H1 (cell line): ENCODE data around the gene ASXL1. TPM values are rescaled to one million over a fixed set of nuclear protein-coding genes. Genes with fewer than 3 reads are reported as not detected.

ENCODE experiments used
- CTCF ChIA-PET: fragments of 300-600 bp; sonication (Branson Sonifier 250); formaldehyde crosslinking; loops from one replicate; lab custom pipeline; 2021; ENCODE audit not compliant: partially characterized antibody; lab: Charles Lee
- POLR2A ChIA-PET: fragments of 300-600 bp; sonication (Branson Sonifier 250); formaldehyde crosslinking; loops from one replicate; lab custom pipeline; 2021; ENCODE audit warnings: inconsistent platforms; ENCODE audit not compliant: partially characterized antibody; lab: Charles Lee
- DNase-seq, 2 experiments: peaks; one replicate each; pipeline versions ENCODE4 v3.0.0 to v3.0.0-alpha.2; 2010 to 2022; ENCODE audit warnings: low spot score in 2 of 2, low read depth in 1 of 2, mixed read lengths in 1 of 2
- FAIRE-seq: peaks from 2 replicates; lab custom pipeline; 2011; peaks lifted over from hg19 to GRCh38; lab: Jason Lieb, UNC
- H2AFZ ChIP-seq: 2 replicates; pipeline ENCODE4 v1.8.1; 2012; ENCODE audit warnings: low read length, inconsistent platforms
- H2AK5ac ChIP-seq: 2 replicates; pipeline ENCODE4 v1.6.1; 2013; ENCODE audit warnings: low read depth, low read length
- H2BK120ac ChIP-seq: replicated peaks from 2 replicates; pipeline ENCODE3; 2013; ENCODE audit warnings: low read depth, low read length, inconsistent platforms
- H2BK12ac ChIP-seq: 2 replicates; pipeline ENCODE4 v1.6.1; 2013; ENCODE audit warnings: low read depth, low read length
- H2BK15ac ChIP-seq: 2 replicates; pipeline ENCODE4 v1.6.1; 2013; ENCODE audit warnings: low read length
- H2BK20ac ChIP-seq: 2 replicates; pipeline ENCODE4 v1.6.1; 2013; ENCODE audit warnings: low read length
- H2BK5ac ChIP-seq: 2 replicates; pipeline ENCODE4 v1.6.1; 2013; ENCODE audit warnings: low read depth, low read length
- H3K14ac ChIP-seq: 2 replicates; pipeline ENCODE4 v1.6.1; 2013; ENCODE audit warnings: inconsistent platforms; ENCODE audit not compliant: insufficient read length
- H3K18ac ChIP-seq: 2 replicates; pipeline ENCODE4 v1.6.1; 2013; ENCODE audit warnings: low read length; ENCODE audit errors: extremely low read depth
- H3K23ac ChIP-seq: 2 replicates; pipeline ENCODE4 v1.6.1; 2013; ENCODE audit warnings: inconsistent platforms; ENCODE audit not compliant: insufficient read length
- H3K23me2 ChIP-seq: 2 replicates; pipeline ENCODE4 v1.6.1; 2013; ENCODE audit warnings: low read depth, low read length
- H3K27ac ChIP-seq: 2 replicates; pipeline ENCODE4 v1.6.1; 2011; ENCODE audit warnings: low read depth, low read length, inconsistent platforms
- H3K27me3 ChIP-seq, 4 experiments: replicated peaks in 1 of 4; 1 replicate in 1 of 4; 2 replicates in 3 of 4; pipeline versions ENCODE4 v1.6.1 to v1.8.1; 2011 to 2013; ENCODE audit warnings: low read length in 3 of 4, mild to moderate bottlenecking in 3 of 4, inconsistent platforms in 2 of 4, mixed read lengths in 2 of 4, moderate library complexity in 1 of 4; ENCODE audit not compliant: control insufficient read depth in 3 of 4, insufficient read depth in 3 of 4; ENCODE audit errors: extremely low read depth in 1 of 4
- H3K36me3 ChIP-seq, 4 experiments: 2 replicates each; pipeline versions ENCODE4 v1.6.1 to v1.8.1; 2011 to 2013; ENCODE audit warnings: mild to moderate bottlenecking in 4 of 4, low read length in 3 of 4, moderate library complexity in 2 of 4, control low read depth in 1 of 4, inconsistent platforms in 1 of 4; ENCODE audit not compliant: insufficient read depth in 4 of 4, control insufficient read depth in 2 of 4
- H3K4ac ChIP-seq: replicated peaks from 2 replicates; pipeline ENCODE3; 2013; ENCODE audit warnings: low read length, low read depth, mixed read lengths, inconsistent platforms; ENCODE audit not compliant: insufficient read length
- H3K4me1 ChIP-seq, 4 experiments: replicated peaks in 1 of 4; 1 replicate in 1 of 4; 2 replicates in 3 of 4; pipeline versions ENCODE4 v1.6.1 to v1.8.1; 2011 to 2013; ENCODE audit warnings: low read length in 3 of 4, inconsistent platforms in 2 of 4, mixed read lengths in 1 of 4; ENCODE audit not compliant: insufficient read depth in 4 of 4, control insufficient read depth in 3 of 4
- H3K4me2 ChIP-seq, 2 experiments: 2 replicates each; pipeline versions ENCODE4 v1.6.1 to v1.8.1; 2011 to 2013; ENCODE audit warnings: low read depth in 2 of 2, low read length in 2 of 2, control low read depth in 1 of 2, inconsistent platforms in 1 of 2, mild to moderate bottlenecking in 1 of 2; ENCODE audit not compliant: insufficient read depth in 1 of 2
- H3K4me3 ChIP-seq, 4 experiments: fragments of 200-600, 300-600 bp in 1 of 4; sonication (generic), shearing (Covaris generic), sonication (Bioruptor Twin) in 1 of 4; 2 replicates each; pipeline versions ENCODE4 v1.5.1 to v1.8.1; 2011 to 2016; ENCODE audit warnings: low read length in 4 of 4, low read depth in 3 of 4, control low read depth in 2 of 4, inconsistent platforms in 2 of 4, mild to moderate bottlenecking in 2 of 4, mixed read lengths in 1 of 4, moderate library complexity in 1 of 4; ENCODE audit not compliant: insufficient read depth in 2 of 4; ENCODE audit errors: extremely low read depth in 1 of 4
- H3K56ac ChIP-seq: replicated peaks from 2 replicates; pipeline ENCODE3; 2013; ENCODE audit warnings: low read depth, mild to moderate bottlenecking, mixed read lengths, low read length, inconsistent platforms; ENCODE audit not compliant: insufficient read length
- H3K79me1 ChIP-seq: 2 replicates; pipeline ENCODE4 v1.6.1; 2013; ENCODE audit warnings: low read depth, low read length, control low read depth
- H3K79me2 ChIP-seq, 2 experiments: 2 replicates each; pipeline versions ENCODE4 v1.6.1 to v1.8.1; 2012 to 2013; ENCODE audit warnings: low read length in 2 of 2, mild to moderate bottlenecking in 2 of 2, inconsistent platforms in 1 of 2; ENCODE audit not compliant: insufficient read depth in 2 of 2, control insufficient read depth in 1 of 2
- H3K9ac ChIP-seq, 4 experiments: replicated peaks in 1 of 4; 1 replicate in 1 of 4; 2 replicates in 3 of 4; pipeline versions ENCODE4 v1.6.1 to v1.8.1; 2011 to 2013; ENCODE audit warnings: low read depth in 3 of 4, low read length in 3 of 4, control low read depth in 2 of 4, mild to moderate bottlenecking in 2 of 4, moderate library complexity in 2 of 4, inconsistent platforms in 1 of 4; ENCODE audit errors: extremely low read depth in 1 of 4
- H3K9me3 ChIP-seq, 2 experiments: 2 replicates each; pipeline versions ENCODE4 v1.6.1 to v1.8.1; 2012 to 2013; ENCODE audit warnings: mild to moderate bottlenecking in 2 of 2, moderate library complexity in 2 of 2, control low read depth in 1 of 2, inconsistent platforms in 1 of 2, low read depth in 1 of 2, low read length in 1 of 2, mixed read lengths in 1 of 2; ENCODE audit not compliant: insufficient read depth in 2 of 2
- H4K20me1 ChIP-seq, 2 experiments: replicated peaks in 1 of 2; 2 replicates each; pipeline versions ENCODE3 to v1.8.1; 2011 to 2013; ENCODE audit warnings: inconsistent platforms in 2 of 2, low read length in 2 of 2, mild to moderate bottlenecking in 1 of 2; ENCODE audit not compliant: insufficient read depth in 2 of 2, control insufficient read depth in 1 of 2
- H4K5ac ChIP-seq: 2 replicates; pipeline ENCODE4 v1.6.1; 2013; ENCODE audit warnings: low read length, low read depth, mixed read lengths, inconsistent platforms; ENCODE audit not compliant: insufficient read length
- H4K8ac ChIP-seq: 2 replicates; pipeline ENCODE4 v1.8.0; 2013; ENCODE audit warnings: mild to moderate bottlenecking, moderate library complexity, low read length, inconsistent platforms; ENCODE audit not compliant: insufficient read depth; ENCODE audit errors: extremely low read depth
- H4K91ac ChIP-seq: replicated peaks from 2 replicates; pipeline ENCODE3; 2013; ENCODE audit warnings: low read length, mixed read lengths, inconsistent platforms; ENCODE audit not compliant: insufficient read length
- BRCA1 ChIP-seq: IDR thresholded peaks from 2 replicates; pipeline ENCODE4 v1.6.1; 2012; ENCODE audit warnings: low read depth, low read length, improper control_type of control experiment
- CHD1 ChIP-seq: IDR thresholded peaks from 2 replicates; pipeline ENCODE4 v1.6.1; 2012; ENCODE audit warnings: low read depth, low read length, improper control_type of control experiment
- CREB1 ChIP-seq: IDR thresholded peaks from 2 replicates; pipeline ENCODE4 v1.6.1; 2012; ENCODE audit warnings: inconsistent platforms
- EGR1 ChIP-seq: IDR thresholded peaks from 2 replicates; pipeline ENCODE4 v1.6.1; 2011; ENCODE audit warnings: low read depth, low read length, borderline replicate concordance
- EZH2 ChIP-seq: fragments of 200-600 bp; sonication (generic); IDR thresholded peaks from 2 replicates; pipeline ENCODE4 v1.7.1; 2012; ENCODE audit warnings: low read depth, mild to moderate bottlenecking, moderate library complexity, low read length, inconsistent platforms; ENCODE audit not compliant: severe bottlenecking
- POU5F1 ChIP-seq: IDR thresholded peaks from 2 replicates; pipeline ENCODE4 v1.6.1; 2011; ENCODE audit warnings: low read depth, mild to moderate bottlenecking, low read length, moderate library complexity
- RFX5 ChIP-seq: IDR thresholded peaks from 2 replicates; pipeline ENCODE4 v1.6.1; 2011; ENCODE audit warnings: low read depth, low read length, improper control_type of control experiment, borderline replicate concordance
- RXRA ChIP-seq: IDR thresholded peaks from 2 replicates; pipeline ENCODE4 v1.6.1; 2011; ENCODE audit warnings: low read depth, mild to moderate bottlenecking, low read length, moderate library complexity; ENCODE audit not compliant: insufficient read depth
- SP1 ChIP-seq: IDR thresholded peaks from 2 replicates; pipeline ENCODE4 v1.6.1; 2011; ENCODE audit warnings: low read depth, low read length
- TEAD4 ChIP-seq: IDR thresholded peaks from 2 replicates; pipeline ENCODE4 v1.6.1; 2012; ENCODE audit warnings: low read depth, low read length, inconsistent platforms, mixed read lengths
- WGBS, 2 experiments: shearing (Covaris generic) in 1 of 2; methylation state at CpG; one replicate each; pipeline versions ENCODE4 v1.1.6 to v1.1.7; 2013 to 2015; ENCODE audit warnings: low lambda C conversion rate in 2 of 2, mixed read lengths in 2 of 2, inconsistent platforms in 1 of 2, low coverage in 1 of 2, missing lambda C conversion rate in 1 of 2; ENCODE audit not compliant: insufficient replicate concordance in 2 of 2, insufficient coverage in 1 of 2, insufficient read length in 1 of 2; ENCODE audit errors: extremely low coverage in 1 of 2, missing lambda C conversion rate in 1 of 2; 5-methylcytosine and 5-hydroxymethylcytosine counted together
- polyA plus RNA-seq, 7 experiments: library from polyadenylated mRNA; depleted of rRNA in 3 of 7; stranded (reverse) in 5 of 7; unstranded in 2 of 7; fragments of >200 nt in 5 of 7; fragments of 200-250 nt in 2 of 7; gene quantifications; 1 replicate in 5 of 7; 2 replicates in 1 of 7; 4 replicates in 1 of 7; pipeline versions ENCODE4 v1.2.1 to v1.2.3, GENCODE V29; 2011 to 2013; ENCODE audit warnings: missing spikeins in 2 of 7, mixed read lengths in 2 of 7
- total RNA-seq: library from RNA; stranded (reverse); fragmentation: NEBNext Ultra II Directional; extraction: Animal tissue kit (Norgen Biotek cat#: 25700); gene quantifications from 2 replicates; pipeline ENCODE4 v1.2.1, GENCODE V29; 2021

ASXL1 gene
- total and polyA plus RNA-seq, 2 of the 8 experiments (the other 6 are each of a cell fraction or from before 2014, with no cell fraction given): 10.6 to 26.5 TPM

DNA sequence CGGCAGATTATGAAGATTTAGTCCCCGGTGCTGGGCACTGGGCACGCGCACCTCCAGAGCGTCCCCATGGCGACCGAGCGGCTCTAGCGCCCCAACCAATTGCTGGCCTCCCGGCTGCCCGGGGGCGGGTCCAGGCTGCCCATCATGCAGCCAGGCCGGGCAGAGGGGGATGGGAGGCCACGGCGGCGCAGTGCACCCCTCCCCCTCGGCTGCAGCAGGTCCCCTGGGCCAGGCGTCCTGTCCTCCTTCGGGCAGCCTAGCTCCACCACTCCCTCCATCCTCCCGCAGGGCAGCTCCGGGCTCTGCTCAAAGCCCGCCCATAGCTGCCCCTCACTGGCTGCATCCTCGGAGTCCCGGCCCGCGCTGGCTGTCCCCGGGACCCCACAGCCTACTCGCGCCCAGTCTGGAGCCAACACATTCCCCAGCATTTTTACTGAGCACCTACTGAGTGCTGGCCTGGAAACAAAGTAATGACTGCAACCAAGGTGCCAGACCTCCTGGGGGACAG is 99.4 kb downstream of the ASXL1 start:
- FAIRE-seq (no peak), DNase-seq (peak; percentile 81 to 90)
- H3K23me2 ChIP-seq: peaks cover 2% of the 10 kb centered on the region; the same call in 1 of the 2 replicates
- peak overlapping the region; percentile 41 to 61 (median 47) for H3K4me3 ChIP-seq
- H4K5ac ChIP-seq: peak overlapping the region; percentile 89
- H2BK20ac ChIP-seq: peak overlapping the region; percentile 80; the same call in 1 of the 2 replicates
- H2AK5ac ChIP-seq: no peak overlapping the region; the same call in 1 of the 2 replicates
- peak overlapping the region; percentile 72; the same call in 1 of the 2 replicates for H2BK15ac ChIP-seq
- H2AFZ ChIP-seq: no peak overlapping the region
- 5% methylated on average over 15 of the region's 29 CpGs; no CpG with 5 or more reads in 1 of the 2 experiments for WGBS, 2 experiments
- H4K20me1 ChIP-seq: peaks cover 9 to 22% of the 10 kb centered on the region in 2 experiments
- H3K27ac ChIP-seq: no peak overlapping the region
- H3K23ac ChIP-seq: no peak overlapping the region
- no peak overlapping the region; a peak in 1 of 7 replicates for H3K9ac ChIP-seq
- H2BK120ac ChIP-seq: no peak overlapping the region
- no peaks in the 10 kb centered on the region for H3K79me2 ChIP-seq
- H3K4me2 ChIP-seq: peak overlapping the region; percentile 82 to 93
- H2BK5ac ChIP-seq: peak overlapping the region; percentile 77; the same call in 1 of the 2 replicates
- H3K18ac ChIP-seq: peak overlapping the region; percentile 95
- H3K36me3 ChIP-seq: peaks cover 7 to 15% (median 10%) of the 10 kb centered on the region in 4 experiments; a peak in 5 of 8 replicates
- no peaks in the 10 kb centered on the region for H3K9me3 ChIP-seq
- no peaks in the 10 kb centered on the region; the same call in 1 of the 2 replicates for H3K79me1 ChIP-seq
- H4K91ac ChIP-seq: peak overlapping the region; percentile 79
- H3K4ac ChIP-seq: no peak overlapping the region
- 0 out of 2 replicates have a peak overlapping the region, but pooled peaks have one; percentile 85 for H2BK12ac ChIP-seq
- H3K14ac ChIP-seq: no peak overlapping the region
- POLR2A ChIA-PET: interaction anchor here (0.5 to 2.1 kb wide), 8 partner anchors 16 to 198 kb away, joined by 3 to 7 read pairs (median 3); partner anchors contain the start of gene KIF3B
- H4K8ac ChIP-seq: peak overlapping the region; percentile 82; the same call in 1 of the 2 replicates
- no peaks in the 10 kb centered on the region for H3K27me3 ChIP-seq
- CTCF ChIA-PET: interaction anchor here (0.9 to 2.8 kb wide), 13 partner anchors 8 to 65 kb away, joined by 3 to 11 read pairs (median 4); no protein-coding TSS in a partner anchor
- no peak overlapping the region for H3K56ac ChIP-seq
- peaks cover 0 to 16% (median 12%) of the 10 kb centered on the region in 4 experiments; a peak in 6 of 7 replicates for H3K4me1 ChIP-seq
- TF ChIP-seq EGR1: no peak; the same call in 1 of the 2 replicates
- TF ChIP-seq SP1: peak; percentile 79
- TF ChIP-seq RFX5: no peak
- TF ChIP-seq TEAD4: no peak
- TF ChIP-seq CHD1: no peak
- TF ChIP-seq POU5F1: no peak
- TF ChIP-seq BRCA1: no peak
- TF ChIP-seq RXRA: no peak
- no peak for TF ChIP-seq EZH2
- TF ChIP-seq CREB1: peak; percentile 46
